GM21423 (cell line): ENCODE measurements around the gene ATXN7L1.
"Not testable (repeated sequence)": the region's sequence is repeated elsewhere in the genome, so short reads cannot be mapped to it uniquely, and the experiment has no call there.

Source experiments
- ATAC-seq: cut with Tn5 transposase; IDR thresholded peaks from one replicate; pipeline ENCODE4 v1.9.1; 2021; ENCODE audit warnings: mild to moderate bottlenecking, moderate library complexity; ENCODE audit not compliant: unreplicated experiment

ATXN7L1 gene

DNA sequence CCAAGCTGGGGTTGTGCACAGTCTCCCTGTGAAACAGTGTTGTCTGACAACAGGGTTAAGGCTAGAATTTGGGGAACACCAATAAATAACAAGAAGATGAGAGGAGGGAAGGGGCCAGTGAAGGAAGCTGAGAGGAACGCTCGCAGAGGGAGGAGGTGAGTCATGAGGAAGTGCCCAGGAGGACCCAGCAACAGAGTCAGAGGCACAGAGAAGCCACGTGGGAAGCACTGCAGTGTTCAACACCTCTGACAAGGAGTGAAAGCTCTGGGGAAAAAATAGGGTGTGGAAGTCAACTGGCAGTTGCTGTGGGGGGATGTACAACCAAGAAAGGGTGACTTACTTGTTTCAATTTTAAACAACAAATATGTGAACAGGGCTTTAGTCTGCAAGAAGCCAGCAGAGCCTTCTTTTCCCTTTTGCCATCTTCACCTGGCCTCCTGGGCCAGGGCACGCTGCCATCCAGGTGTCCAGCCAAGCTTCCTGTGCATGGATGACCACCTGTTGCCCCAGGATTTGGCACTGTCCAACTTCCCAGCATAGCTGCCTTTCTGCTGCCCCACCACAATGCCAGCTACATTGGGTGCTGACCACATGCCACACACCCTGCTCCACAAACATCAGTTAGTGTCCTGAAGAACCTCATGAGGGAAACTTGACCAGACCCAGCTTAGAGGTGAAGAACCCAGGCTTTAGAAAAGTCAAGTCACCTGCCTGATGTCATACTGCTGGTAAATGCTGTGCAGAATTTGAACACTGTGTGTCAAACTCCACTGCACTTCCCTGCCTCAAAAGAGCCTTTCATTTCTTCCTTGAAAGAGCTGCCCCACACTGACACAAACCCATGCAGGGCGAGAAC is 69.6 kb downstream of the ATXN7L1 start:
- peak; percentile 26 for ATAC-seq

- ATAC-seq, result no peak
These were observed 70.9 kb downstream of the ATXN7L1 start for GRCh38 chr7:105805447-105806019.

GRCh38 chr7:105803429-105803736 is 73.0 kb downstream of the ATXN7L1 start:
- ATAC-seq, result no peak

DNA sequence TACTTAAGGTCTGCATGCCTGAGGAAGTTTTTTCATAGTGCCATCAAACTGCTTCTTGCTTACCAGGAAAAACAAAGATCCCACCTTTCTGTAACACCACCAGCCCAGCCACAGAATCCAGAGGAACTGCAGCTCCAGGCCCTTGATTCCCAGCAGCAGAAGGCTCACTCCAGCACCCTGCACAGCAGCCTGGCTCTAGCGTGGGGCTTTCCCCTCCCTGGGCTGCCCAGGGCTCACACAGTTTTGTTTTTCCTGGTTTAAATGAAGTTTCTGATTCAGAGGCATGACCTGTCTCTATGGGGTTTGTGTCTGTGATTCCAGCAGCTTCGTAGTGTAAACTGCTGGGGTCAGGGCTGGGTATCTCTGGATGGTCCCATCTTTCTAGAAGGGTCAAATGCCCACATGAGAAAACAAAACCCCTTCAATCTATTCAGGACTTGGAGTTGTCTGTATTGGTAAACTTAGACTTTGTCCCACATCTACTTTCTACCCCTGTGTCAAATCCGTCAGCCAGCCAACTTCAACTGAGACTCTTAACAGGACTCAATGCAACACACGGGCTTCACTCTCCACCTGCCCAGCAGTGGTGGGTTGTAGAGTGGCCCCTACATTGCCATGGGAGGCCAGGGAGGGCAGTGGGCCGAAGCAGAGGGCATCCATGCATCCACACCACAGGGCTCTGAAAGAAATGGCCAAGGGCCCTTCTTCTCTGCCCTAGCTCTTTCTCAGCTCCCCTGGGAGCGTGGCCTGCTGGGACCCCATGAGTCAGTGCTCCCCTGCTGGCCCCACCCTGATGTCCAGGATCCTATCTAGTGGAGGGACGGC is 73.6 kb downstream of the ATXN7L1 start:
- no peak for ATAC-seq

- no peak for ATAC-seq
These were observed 75.4 kb downstream of the ATXN7L1 start for GRCh38 chr7:105800849-105801534.

- no peak for ATAC-seq
These were observed 76.0 kb downstream of the ATXN7L1 start for GRCh38 chr7:105800442-105800841.

DNA sequence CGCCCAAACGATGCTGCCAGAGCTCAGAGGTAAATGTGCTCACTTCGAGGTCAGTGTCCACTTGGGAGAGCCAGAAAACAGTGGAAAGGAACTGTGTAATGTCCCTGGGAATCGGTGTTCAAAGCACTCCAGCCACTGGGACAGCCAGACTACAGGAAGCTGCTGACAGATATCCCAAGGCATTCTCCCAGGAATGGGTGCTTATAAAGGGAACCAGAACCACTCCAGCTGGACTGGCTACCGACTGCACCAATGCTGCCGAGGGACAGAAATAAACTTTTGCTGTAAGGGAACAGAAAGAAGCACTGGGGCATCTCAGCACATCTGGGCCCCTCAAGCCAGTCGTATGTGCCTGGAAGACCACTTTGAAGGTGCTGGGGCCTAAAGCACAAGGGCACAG is 76.7 kb downstream of the ATXN7L1 start:
- no peak for ATAC-seq

DNA sequence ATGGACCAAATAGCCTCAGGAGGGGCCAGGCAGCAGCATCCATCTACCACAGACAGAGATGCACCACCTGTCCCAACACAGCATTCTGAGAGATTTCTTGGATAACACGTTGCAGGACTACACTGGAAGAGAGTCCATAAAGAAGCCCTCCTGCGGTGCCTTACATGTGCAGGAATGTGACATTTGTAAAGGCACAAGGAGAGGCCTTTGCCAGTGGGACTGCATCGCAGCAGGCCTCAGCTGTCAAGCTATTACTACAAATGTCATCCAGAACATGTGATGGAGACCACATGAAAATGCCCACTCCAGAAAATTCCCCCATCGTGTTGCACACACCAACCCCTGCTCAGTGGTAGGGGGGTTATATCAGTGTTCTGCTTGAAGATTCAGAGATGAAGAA is 77.4 kb downstream of the ATXN7L1 start:
- no peak for ATAC-seq

DNA sequence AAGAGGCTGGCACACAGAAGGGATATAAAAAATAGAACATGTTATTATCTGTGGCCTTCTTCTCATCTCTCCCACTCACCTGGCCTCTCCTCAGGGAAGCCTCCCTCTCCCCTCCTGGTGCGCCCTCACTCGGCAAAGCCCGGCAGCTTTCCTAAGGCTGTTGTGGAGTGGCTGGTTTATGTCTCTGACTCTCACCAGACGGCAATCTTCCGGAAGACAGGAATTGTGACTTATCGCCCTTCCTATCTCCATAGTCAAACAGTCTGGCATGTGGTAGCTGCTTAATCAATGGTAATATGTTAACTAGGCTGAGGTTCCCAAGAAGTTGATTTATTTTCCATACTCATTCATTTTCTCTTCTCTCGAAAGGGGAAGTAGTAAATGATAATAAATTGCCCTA is 78.7 kb downstream of the ATXN7L1 start:
- no peak for ATAC-seq

DNA sequence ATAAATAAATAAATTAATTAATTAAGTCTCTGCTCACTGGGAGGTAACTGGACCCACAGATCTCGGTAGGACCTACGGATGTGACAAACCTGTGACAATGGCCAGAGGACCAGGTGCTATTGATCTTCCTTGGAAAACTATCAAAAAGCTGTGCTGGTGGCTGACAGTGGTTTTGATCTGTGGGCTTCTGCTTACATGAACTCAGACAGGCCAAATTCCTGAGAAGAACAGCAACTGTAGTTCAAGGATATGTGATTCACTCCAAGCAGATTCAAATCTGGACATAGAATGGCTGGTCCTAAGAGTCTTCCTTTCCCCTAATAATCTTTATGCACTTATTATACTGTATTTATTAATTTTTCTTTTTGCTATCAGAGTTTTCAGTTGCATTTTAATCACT is 80.0 kb downstream of the ATXN7L1 start:
- ATAC-seq, result no peak

DNA sequence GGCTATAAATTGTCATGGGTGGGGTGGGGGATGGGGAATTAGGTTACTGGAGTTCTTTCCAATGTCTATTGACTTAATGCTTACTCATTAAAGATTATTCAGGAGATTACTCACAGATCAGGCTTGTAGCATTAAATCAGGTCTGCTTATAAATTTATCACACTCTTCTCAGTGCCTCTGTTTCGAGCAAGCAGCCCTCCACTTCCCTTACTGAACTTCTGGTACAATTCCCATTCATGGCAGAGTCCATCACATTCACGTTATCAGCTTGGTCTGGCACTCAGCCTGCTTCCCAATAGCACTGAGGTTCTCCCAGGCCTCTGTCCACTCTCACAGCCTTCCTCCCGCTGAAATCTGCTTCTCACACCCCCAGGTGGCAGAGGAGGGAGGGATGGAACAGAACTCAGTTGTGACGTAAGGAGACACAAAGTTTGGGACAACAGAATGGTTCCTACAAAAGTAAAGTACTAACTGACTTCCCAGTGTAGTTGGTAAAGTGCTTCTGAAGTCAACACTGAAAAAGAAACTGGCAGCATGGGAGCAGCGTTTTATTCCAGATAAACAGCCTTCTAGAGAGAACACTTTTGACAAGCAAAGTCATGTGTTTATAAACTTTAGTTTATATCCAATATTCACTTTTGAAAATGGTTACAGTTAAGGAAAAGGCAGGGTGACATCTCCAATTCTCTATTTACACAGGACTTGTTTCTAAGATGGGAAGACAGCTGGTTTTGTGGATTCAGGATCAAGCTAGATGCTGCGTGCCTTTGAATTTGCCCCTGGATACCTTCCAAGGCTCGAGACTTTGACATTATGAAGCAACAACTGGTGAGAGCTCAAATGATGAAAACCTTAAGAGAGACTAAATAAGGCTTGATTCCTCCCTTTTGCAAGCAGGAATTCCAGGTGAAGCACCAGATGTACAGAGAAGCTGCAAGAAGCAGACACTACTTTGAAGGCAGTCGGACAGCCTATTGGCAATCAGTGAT is 81.4 kb downstream of the ATXN7L1 start:
- ATAC-seq, result no peak

DNA sequence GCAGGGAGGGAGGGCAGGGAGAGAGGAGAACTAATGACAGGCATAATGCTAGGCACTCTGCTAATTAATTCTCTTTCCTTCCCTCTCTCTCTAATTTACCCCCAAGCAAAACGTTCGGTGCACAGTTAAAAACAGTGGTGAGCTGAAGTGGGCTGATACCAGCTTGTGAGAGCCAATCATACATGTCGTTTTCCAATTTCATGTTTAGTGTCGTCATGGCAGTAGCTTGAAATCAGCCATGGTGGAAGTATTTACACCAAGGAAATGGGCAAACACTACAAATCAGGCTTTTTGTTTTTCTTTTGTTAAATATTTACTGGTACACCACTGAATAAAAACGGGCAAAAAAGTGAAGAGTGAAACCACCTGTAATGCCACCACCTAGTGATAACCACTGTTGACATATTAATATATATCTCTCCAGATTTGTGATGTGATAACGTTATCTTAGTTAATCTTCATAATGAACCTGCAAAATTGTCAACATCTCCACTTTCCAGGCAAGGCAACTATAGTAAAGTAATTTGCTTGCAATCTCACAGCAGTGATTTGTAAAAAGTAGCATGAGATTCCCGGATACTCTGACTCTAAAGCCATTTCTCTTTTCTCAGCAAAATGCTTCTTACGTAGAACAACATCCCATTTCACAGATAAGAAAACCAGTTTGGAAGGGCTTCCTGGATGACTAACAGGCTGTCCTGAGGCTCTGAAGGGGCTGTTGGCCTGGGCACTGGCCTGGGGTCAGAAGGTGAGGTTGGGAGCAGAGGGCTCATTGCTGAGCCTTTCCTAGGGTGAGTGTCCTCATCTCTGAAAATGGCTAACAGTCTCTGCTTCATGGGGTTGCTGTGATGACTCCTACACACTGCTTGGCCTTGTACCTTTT is 83.7 kb downstream of the ATXN7L1 start:
- ATAC-seq, result no peak

DNA sequence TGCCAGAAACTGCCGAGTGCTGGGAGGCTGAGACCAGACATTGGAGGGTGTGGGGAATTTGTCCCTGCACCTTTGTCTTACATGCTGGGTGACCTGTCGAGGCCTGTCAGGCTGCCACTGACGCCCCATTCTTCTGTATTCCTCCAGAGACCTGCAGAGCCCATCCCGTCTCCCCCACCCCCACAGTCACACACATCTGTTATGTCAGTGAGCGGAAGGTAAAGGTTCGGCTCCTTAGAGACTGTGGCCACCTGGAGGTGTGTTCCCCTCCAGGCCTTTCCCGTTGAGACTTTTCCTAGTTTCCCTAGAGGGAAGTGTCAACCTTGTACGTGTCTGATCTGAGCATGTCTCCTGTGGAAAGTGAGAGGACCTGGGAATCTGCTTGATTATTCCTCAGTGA is 84.5 kb downstream of the ATXN7L1 start:
- no peak for ATAC-seq

DNA sequence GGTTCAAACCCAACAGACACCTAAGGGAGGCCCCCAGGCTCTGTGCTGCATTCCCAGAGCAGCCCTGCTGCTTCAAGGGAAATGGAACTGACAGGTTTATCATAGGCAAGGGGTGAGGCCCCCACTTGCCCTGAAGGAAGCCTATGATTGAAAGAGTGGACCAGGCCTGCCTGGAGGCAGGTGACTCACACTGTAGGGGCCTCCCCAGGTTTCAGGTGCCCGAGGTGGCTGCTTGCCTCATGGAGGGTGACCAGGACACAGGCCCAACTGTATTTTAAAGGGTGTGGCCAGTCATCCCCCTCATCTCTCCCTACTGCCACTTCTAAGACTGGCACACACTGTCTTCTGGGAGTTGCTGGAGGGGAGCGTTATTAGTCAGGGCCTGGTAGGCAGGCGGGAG is 85.4 kb downstream of the ATXN7L1 start:
- ATAC-seq, result no peak

- ATAC-seq, result not testable (repeated sequence)
These were observed 85.9 kb downstream of the ATXN7L1 start for GRCh38 chr7:105790452-105790851.

- ATAC-seq, result no peak
These were observed 87.5 kb downstream of the ATXN7L1 start for GRCh38 chr7:105788816-105789349.

GRCh38 chr7:105788356-105788755 is 88.0 kb downstream of the ATXN7L1 start:
- no peak for ATAC-seq

DNA sequence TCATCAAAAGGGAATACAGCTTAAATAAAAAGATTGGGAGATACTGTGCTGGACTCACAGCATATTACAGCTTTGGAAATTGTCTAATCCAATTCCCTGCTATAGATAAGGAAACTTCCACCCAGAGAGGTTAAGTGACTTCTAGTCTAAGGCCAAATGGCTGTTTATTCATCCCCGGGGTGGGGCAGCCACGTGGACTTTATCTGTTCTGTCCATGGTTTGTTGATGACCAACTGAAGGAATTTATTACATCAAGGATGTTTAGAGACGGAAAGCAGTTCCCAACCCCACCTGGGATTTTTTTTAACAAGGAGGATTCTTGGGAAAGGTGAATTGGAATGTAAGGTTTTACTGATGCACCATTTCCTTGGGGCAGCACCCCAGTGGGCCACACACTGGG is 88.6 kb downstream of the ATXN7L1 start:
- no peak for ATAC-seq
